ENCODE data around the gene XYLT2. TPM values are rescaled to one million over a fixed set of nuclear protein-coding genes. Genes with fewer than 3 reads are reported as not detected.

Gene XYLT2
- total RNA-seq, 2 donors from 2014 or later, result 15.6 to 28.5 TPM

- intact Hi-C loops (cut with DNase I), result no loop called here
- Histone ChIP-seq H3K27ac (no peak overlapping the region), H3K36me3 (no peaks in the 10 kb centered on the region), H3K27me3 (no peaks in the 10 kb centered on the region), H3K4me3 (no peak overlapping the region), H3K9me3 (no peaks in the 10 kb centered on the region), H3K9ac (ENCODE audit: low read depth in 2 of 2, low read length in 2 of 2) (no peak overlapping the region), H3K4me1 (no peaks in the 10 kb centered on the region)
- DNase-seq, result no peak
- TF ChIP-seq, protein P1, sequence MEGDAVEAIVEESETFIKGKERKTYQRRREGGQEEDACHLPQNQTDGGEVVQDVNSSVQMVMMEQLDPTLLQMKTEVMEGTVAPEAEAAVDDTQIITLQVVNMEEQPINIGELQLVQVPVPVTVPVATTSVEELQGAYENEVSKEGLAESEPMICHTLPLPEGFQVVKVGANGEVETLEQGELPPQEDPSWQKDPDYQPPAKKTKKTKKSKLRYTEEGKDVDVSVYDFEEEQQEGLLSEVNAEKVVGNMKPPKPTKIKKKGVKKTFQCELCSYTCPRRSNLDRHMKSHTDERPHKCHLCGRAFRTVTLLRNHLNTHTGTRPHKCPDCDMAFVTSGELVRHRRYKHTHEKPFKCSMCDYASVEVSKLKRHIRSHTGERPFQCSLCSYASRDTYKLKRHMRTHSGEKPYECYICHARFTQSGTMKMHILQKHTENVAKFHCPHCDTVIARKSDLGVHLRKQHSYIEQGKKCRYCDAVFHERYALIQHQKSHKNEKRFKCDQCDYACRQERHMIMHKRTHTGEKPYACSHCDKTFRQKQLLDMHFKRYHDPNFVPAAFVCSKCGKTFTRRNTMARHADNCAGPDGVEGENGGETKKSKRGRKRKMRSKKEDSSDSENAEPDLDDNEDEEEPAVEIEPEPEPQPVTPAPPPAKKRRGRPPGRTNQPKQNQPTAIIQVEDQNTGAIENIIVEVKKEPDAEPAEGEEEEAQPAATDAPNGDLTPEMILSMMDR (IDR thresholded peaks at IDR 0.05), result no peak
These were observed 37.3 kb upstream of the XYLT2 start for GRCh38 chr17:50308666-50309065.

DNA sequence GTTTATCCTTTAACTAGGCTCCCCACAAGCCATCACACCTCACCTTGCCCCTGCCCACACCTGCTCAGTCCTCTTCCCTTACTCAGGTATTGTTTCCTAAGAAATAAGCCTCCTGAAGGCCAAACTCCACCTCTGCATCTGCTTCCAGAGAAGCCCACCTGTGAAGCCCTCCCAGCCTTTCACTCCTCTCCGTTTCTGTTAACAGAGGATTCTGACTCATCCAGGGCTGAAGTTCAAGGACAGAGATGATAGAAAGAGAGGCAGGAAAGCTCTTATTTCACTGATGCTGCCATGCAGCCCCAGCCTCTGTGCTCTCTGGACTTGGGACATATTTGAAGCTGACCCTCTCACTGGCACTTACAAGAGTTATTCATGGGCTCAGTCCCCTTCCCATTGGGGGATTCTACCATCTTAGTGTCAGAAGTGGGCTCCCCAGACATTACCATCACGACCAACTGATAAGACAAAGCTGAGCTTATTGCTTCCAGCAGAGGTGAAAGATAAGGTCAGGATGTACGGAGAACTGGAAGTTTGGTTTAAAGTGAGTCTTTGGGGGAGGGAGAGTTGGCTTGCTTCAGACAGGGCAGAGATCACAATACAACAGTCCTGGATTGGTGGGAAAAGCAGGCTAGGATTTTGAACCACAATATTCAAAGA lies 35.3 kb upstream of the XYLT2 start:
- no peak overlapping the region for H3K27ac ChIP-seq
- H3K4me3 ChIP-seq, result no peak overlapping the region
- DNase-seq, result no peak
- H3K9me3 ChIP-seq, result no peaks in the 10 kb centered on the region
- H3K9ac ChIP-seq (ENCODE audit: low read depth in 2 of 2, low read length in 2 of 2), result no peak overlapping the region
- no peaks in the 10 kb centered on the region for H3K36me3 ChIP-seq
- intact Hi-C loops (cut with DNase I), result no loop called here
- no peaks in the 10 kb centered on the region for H3K4me1 ChIP-seq
- no peaks in the 10 kb centered on the region for H3K27me3 ChIP-seq
- TF ChIP-seq, protein P1 (IDR thresholded peaks at IDR 0.05), result no peak

DNA sequence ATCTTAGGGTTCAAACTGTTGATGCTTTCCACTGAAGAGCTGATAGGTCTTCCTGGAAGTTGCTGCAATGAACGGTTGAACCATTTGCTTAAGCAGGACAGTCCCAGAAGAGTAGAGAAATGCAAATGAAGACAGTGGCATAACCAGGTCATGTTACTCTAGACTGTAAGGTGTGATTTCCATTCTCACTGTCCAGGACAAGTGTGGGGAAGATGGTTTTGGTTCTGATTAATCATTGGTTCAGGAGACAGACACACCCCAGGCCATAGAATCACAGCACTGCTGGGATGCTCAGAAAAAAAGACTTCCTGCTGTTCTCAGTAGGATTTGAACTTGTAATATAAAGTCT lies 34.8 kb upstream of the XYLT2 start:
- DNase-seq, result no peak
- intact Hi-C loops (cut with DNase I), result no loop called here

GRCh38 chr17:50311483-50311882 lies 34.4 kb upstream of the XYLT2 start:
- H3K4me3 ChIP-seq, result no peak overlapping the region
- H3K36me3 ChIP-seq, result no peaks in the 10 kb centered on the region
- no peaks in the 10 kb centered on the region for H3K9me3 ChIP-seq
- TF ChIP-seq, protein P1 (IDR thresholded peaks at IDR 0.05), result no peak
- H3K27ac ChIP-seq, result no peak overlapping the region
- no peaks in the 10 kb centered on the region for H3K27me3 ChIP-seq
- intact Hi-C loops (cut with DNase I), result no loop called here
- DNase-seq, result no peak
- H3K4me1 ChIP-seq, result no peaks in the 10 kb centered on the region
- no peak overlapping the region for H3K9ac ChIP-seq (ENCODE audit: low read depth in 2 of 2, low read length in 2 of 2)

More for the DNA sequence above, 34.8 kb upstream of the XYLT2 start:
- no peak overlapping the region for H3K9ac ChIP-seq (ENCODE audit: low read depth in 2 of 2, low read length in 2 of 2)
- no peaks in the 10 kb centered on the region for H3K27me3 ChIP-seq
- H3K27ac ChIP-seq, result no peak overlapping the region
- no peak overlapping the region for H3K4me3 ChIP-seq
- H3K36me3 ChIP-seq, result no peaks in the 10 kb centered on the region
- TF ChIP-seq, protein P1 (IDR thresholded peaks at IDR 0.05), result no peak
- H3K9me3 ChIP-seq, result no peaks in the 10 kb centered on the region
- H3K4me1 ChIP-seq, result no peaks in the 10 kb centered on the region

DNA sequence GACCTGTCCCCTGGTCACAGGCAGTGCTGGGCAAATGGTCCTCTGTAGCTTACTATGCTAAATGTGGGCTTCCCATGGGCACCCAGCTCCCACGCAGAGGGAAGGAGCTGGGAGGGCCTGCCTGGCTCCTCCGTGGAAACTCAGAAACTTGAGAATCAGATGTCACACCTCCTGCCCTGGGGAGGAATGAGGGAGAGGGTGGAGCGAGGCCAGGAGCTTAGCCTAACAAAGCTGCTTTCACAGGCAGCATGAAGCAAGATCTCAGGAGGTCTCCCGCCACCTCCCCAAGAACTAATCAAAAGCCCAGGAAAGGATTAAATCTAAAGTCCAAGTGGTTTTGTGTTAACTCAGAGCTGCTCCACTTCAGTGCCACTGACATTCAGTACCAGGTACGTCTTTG lies 33.6 kb upstream of the XYLT2 start:
- intact Hi-C loops (cut with DNase I), result no loop called here
- H3K4me3 ChIP-seq, result no peak overlapping the region
- H3K4me1 ChIP-seq, result no peaks in the 10 kb centered on the region
- no peak overlapping the region for H3K27ac ChIP-seq
- H3K36me3 ChIP-seq, result no peaks in the 10 kb centered on the region
- H3K9ac ChIP-seq (ENCODE audit: low read depth in 2 of 2, low read length in 2 of 2), result no peak overlapping the region
- no peak for DNase-seq
- H3K9me3 ChIP-seq, result no peaks in the 10 kb centered on the region
- H3K27me3 ChIP-seq, result no peaks in the 10 kb centered on the region
- TF ChIP-seq, protein P1 (IDR thresholded peaks at IDR 0.05), result no peak
